WTC11 (cell line): ENCODE data around the gene NARS2. TPM values are rescaled to one million over a fixed set of nuclear protein-coding genes. Genes with fewer than 3 reads are reported as not detected.

Experiments used
- ATAC-seq: fragments of 200-7000 bp; cut with Tn5 transposase; 2 replicates; pipeline ENCODE4 v1.10.0; 2021; ENCODE audit warnings: mild to moderate bottlenecking, moderate library complexity
- CTCF ChIA-PET: fragments of 300-600 bp; sonication (Branson Sonifier 250); formaldehyde crosslinking; loops from one replicate; lab custom pipeline; 2021; ENCODE audit warnings: antibody characterized with exemption; lab: Charles Lee
- POLR2A ChIA-PET: fragments of 350-600 bp; sonication (Branson Sonifier 250); formaldehyde crosslinking; loops from one replicate; lab custom pipeline; 2021; ENCODE audit warnings: antibody characterized with exemption; lab: Charles Lee
- DNase-seq: peaks from one replicate; pipeline ENCODE4 v3.0.0; 2021; ENCODE audit warnings: low spot score
- H3K27ac Mint-ChIP-seq: 2 replicates; pipeline ENCODE4 v1.8.0; 2021; ENCODE audit warnings: mixed read lengths
- H3K27me3 Mint-ChIP-seq: 2 replicates; pipeline ENCODE4 v1.8.0; 2021; ENCODE audit warnings: low read depth, mild to moderate bottlenecking, moderate library complexity, mixed read lengths
- H3K36me3 Mint-ChIP-seq: 2 replicates; pipeline ENCODE4 v1.8.0; 2021; ENCODE audit warnings: mixed read lengths
- H3K4me1 Mint-ChIP-seq: 2 replicates; pipeline ENCODE4 v1.8.0; 2022; ENCODE audit warnings: mixed read lengths
- H3K4me3 Mint-ChIP-seq: 2 replicates; pipeline ENCODE4 v1.8.0; 2021; ENCODE audit warnings: mild to moderate bottlenecking, moderate library complexity, mixed read lengths
- H3K9me3 Mint-ChIP-seq: 2 replicates; pipeline ENCODE4 v1.8.0; 2021; ENCODE audit warnings: mixed read lengths
- EMX1 ChIP-seq: fragments of 250-450 bp; sonication (Bioruptor Pico); IDR thresholded peaks from 2 replicates; pipeline ENCODE4 v1.8.0; 2021; ENCODE audit warnings: mild to moderate bottlenecking
- ESRRA ChIP-seq: sonication (generic); formaldehyde crosslinking; IDR thresholded peaks from 2 replicates; pipeline ENCODE4 v1.8.1; 2022; ENCODE audit warnings: mild to moderate bottlenecking, missing genetic modification reagents, borderline replicate concordance
- GABPB1 ChIP-seq: sonication (generic); formaldehyde crosslinking; IDR thresholded peaks from 2 replicates; pipeline ENCODE4 v1.8.1; 2023; ENCODE audit warnings: mild to moderate bottlenecking, missing genetic modification reagents
- GRHL2 ChIP-seq: fragments of 250-450 bp; sonication (Bioruptor Pico); IDR thresholded peaks from 2 replicates; pipeline ENCODE4 v1.8.0; 2022; ENCODE audit warnings: mild to moderate bottlenecking, moderate library complexity; ENCODE audit not compliant: insufficient replicate concordance, severe bottlenecking
- MYBL2 ChIP-seq: sonication (generic); formaldehyde crosslinking; IDR thresholded peaks from 2 replicates; pipeline ENCODE4 v1.8.1; 2023; ENCODE audit warnings: mild to moderate bottlenecking, moderate library complexity, missing genetic modification reagents
- NFE2L1 ChIP-seq: sonication (generic); formaldehyde crosslinking; IDR thresholded peaks from 2 replicates; pipeline ENCODE4 v1.8.1; 2023; ENCODE audit warnings: missing genetic modification reagents
- NFYB ChIP-seq: sonication (generic); formaldehyde crosslinking; conservative IDR thresholded peaks from 2 replicates; pipeline ENCODE4 v1.8.0; 2022; ENCODE audit warnings: low read depth, missing genetic modification reagents
- TCF7 ChIP-seq: sonication (generic); formaldehyde crosslinking; IDR thresholded peaks from 2 replicates; pipeline ENCODE4 v1.8.0; 2022; ENCODE audit warnings: mild to moderate bottlenecking, low read depth, missing genetic modification reagents, moderate library complexity
- ZNF121 ChIP-seq: sonication (generic); formaldehyde crosslinking; IDR thresholded peaks from 2 replicates; pipeline ENCODE4 v1.8.0; 2023; ENCODE audit warnings: missing genetic modification reagents
- ZNF219 ChIP-seq: sonication (generic); formaldehyde crosslinking; IDR thresholded peaks from 2 replicates; pipeline ENCODE4 v1.8.0; 2023; ENCODE audit warnings: missing genetic modification reagents, mild to moderate bottlenecking, borderline replicate concordance
- ZNF671 ChIP-seq: fragments of 250-450 bp; sonication (Bioruptor Pico); IDR thresholded peaks from 2 replicates; pipeline ENCODE4 v1.8.0; 2021; ENCODE audit warnings: mild to moderate bottlenecking
- total RNA-seq: library from RNA; stranded (reverse); gene quantifications from 3 replicates; pipeline ENCODE4 v1.2.3, GENCODE V29; 2021
- TF ChIP-seq, protein P1 (sequence below): sonication (generic); formaldehyde crosslinking; IDR thresholded peaks from 2 replicates; pipeline ENCODE4 v1.8.1; 2023; ENCODE audit warnings: mild to moderate bottlenecking, missing genetic modification reagents, borderline replicate concordance
- TF ChIP-seq, protein P2 (sequence below): sonication (generic); formaldehyde crosslinking; IDR thresholded peaks from 2 replicates; pipeline ENCODE4 v1.8.1; 2022; ENCODE audit warnings: low read depth, mild to moderate bottlenecking, moderate library complexity, missing genetic modification reagents, borderline replicate concordance
- TF ChIP-seq, protein P3 (sequence below): sonication (generic); formaldehyde crosslinking; IDR thresholded peaks from 2 replicates; pipeline ENCODE4 v1.8.1; 2022; ENCODE audit warnings: low read depth, missing genetic modification reagents, borderline replicate concordance
- TF ChIP-seq, protein P4 (sequence below): fragments of 200-600 bp; IDR thresholded peaks from 2 replicates; pipeline ENCODE4 v1.8.0; 2022; ENCODE audit warnings: antibody characterized with exemption
- TF ChIP-seq, protein P5 (sequence below): sonication (generic); formaldehyde crosslinking; IDR thresholded peaks from 2 replicates; pipeline ENCODE4 v1.8.0; 2023; ENCODE audit warnings: missing genetic modification reagents
- TF ChIP-seq, protein P6 (sequence below): sonication (generic); formaldehyde crosslinking; IDR thresholded peaks from 2 replicates; pipeline ENCODE4 v1.8.0; 2023; ENCODE audit warnings: missing genetic modification reagents, mild to moderate bottlenecking, borderline replicate concordance
- TF ChIP-seq, protein P7 (sequence below): fragments of 250-450 bp; sonication (Bioruptor Pico); IDR thresholded peaks from 2 replicates; pipeline ENCODE4 v1.9.0; 2021; ENCODE audit warnings: moderate library complexity, mild to moderate bottlenecking, inconsistent platforms, borderline replicate concordance
- TF ChIP-seq, protein P8 (sequence below): sonication (generic); formaldehyde crosslinking; IDR thresholded peaks from 2 replicates; pipeline ENCODE4 v1.8.0; 2023; ENCODE audit warnings: mild to moderate bottlenecking, missing genetic modification reagents

Gene NARS2
- total RNA-seq, 1 experiment from 2014 or later: 36.4 TPM

DNA sequence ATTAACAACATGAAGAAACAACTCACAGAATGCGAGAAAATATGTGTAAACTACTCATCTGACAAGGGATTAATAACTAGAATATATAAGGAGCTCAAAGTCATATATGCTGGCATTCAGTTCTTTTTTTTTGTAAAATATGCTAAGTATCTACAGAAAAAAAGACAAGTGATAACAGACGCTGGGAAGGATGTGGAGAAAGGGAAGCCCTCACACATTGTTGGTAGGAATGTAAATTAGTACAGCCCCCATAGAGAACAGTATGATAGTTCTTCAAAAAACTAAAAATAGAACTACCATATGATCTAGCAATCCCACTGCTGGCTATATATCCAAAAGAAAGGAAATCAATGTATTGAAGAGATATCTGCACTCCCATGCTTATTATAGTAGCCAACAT lies 170.9 kb downstream of the NARS2 start (continued):
- TF ChIP-seq ESRRA (CRISPR knock-in tag) (no peak), ZNF671 (CRISPR knock-in tag) (no peak), GRHL2 (CRISPR knock-in tag) (no peak), GABPB1 (CRISPR knock-in tag) (no peak)
- TF ChIP-seq, protein P1, sequence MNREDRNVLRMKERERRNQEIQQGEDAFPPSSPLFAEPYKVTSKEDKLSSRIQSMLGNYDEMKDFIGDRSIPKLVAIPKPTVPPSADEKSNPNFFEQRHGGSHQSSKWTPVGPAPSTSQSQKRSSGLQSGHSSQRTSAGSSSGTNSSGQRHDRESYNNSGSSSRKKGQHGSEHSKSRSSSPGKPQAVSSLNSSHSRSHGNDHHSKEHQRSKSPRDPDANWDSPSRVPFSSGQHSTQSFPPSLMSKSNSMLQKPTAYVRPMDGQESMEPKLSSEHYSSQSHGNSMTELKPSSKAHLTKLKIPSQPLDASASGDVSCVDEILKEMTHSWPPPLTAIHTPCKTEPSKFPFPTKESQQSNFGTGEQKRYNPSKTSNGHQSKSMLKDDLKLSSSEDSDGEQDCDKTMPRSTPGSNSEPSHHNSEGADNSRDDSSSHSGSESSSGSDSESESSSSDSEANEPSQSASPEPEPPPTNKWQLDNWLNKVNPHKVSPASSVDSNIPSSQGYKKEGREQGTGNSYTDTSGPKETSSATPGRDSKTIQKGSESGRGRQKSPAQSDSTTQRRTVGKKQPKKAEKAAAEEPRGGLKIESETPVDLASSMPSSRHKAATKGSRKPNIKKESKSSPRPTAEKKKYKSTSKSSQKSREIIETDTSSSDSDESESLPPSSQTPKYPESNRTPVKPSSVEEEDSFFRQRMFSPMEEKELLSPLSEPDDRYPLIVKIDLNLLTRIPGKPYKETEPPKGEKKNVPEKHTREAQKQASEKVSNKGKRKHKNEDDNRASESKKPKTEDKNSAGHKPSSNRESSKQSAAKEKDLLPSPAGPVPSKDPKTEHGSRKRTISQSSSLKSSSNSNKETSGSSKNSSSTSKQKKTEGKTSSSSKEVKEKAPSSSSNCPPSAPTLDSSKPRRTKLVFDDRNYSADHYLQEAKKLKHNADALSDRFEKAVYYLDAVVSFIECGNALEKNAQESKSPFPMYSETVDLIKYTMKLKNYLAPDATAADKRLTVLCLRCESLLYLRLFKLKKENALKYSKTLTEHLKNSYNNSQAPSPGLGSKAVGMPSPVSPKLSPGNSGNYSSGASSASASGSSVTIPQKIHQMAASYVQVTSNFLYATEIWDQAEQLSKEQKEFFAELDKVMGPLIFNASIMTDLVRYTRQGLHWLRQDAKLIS (CRISPR knock-in tag): no peak
- TF ChIP-seq, protein P2, sequence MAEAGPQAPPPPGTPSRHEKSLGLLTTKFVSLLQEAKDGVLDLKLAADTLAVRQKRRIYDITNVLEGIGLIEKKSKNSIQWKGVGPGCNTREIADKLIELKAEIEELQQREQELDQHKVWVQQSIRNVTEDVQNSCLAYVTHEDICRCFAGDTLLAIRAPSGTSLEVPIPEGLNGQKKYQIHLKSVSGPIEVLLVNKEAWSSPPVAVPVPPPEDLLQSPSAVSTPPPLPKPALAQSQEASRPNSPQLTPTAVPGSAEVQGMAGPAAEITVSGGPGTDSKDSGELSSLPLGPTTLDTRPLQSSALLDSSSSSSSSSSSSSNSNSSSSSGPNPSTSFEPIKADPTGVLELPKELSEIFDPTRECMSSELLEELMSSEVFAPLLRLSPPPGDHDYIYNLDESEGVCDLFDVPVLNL: no peak
- TF ChIP-seq, protein P3, sequence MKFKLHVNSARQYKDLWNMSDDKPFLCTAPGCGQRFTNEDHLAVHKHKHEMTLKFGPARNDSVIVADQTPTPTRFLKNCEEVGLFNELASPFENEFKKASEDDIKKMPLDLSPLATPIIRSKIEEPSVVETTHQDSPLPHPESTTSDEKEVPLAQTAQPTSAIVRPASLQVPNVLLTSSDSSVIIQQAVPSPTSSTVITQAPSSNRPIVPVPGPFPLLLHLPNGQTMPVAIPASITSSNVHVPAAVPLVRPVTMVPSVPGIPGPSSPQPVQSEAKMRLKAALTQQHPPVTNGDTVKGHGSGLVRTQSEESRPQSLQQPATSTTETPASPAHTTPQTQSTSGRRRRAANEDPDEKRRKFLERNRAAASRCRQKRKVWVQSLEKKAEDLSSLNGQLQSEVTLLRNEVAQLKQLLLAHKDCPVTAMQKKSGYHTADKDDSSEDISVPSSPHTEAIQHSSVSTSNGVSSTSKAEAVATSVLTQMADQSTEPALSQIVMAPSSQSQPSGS: no peak
- TF ChIP-seq, protein P4, sequence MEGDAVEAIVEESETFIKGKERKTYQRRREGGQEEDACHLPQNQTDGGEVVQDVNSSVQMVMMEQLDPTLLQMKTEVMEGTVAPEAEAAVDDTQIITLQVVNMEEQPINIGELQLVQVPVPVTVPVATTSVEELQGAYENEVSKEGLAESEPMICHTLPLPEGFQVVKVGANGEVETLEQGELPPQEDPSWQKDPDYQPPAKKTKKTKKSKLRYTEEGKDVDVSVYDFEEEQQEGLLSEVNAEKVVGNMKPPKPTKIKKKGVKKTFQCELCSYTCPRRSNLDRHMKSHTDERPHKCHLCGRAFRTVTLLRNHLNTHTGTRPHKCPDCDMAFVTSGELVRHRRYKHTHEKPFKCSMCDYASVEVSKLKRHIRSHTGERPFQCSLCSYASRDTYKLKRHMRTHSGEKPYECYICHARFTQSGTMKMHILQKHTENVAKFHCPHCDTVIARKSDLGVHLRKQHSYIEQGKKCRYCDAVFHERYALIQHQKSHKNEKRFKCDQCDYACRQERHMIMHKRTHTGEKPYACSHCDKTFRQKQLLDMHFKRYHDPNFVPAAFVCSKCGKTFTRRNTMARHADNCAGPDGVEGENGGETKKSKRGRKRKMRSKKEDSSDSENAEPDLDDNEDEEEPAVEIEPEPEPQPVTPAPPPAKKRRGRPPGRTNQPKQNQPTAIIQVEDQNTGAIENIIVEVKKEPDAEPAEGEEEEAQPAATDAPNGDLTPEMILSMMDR: no peak

DNA sequence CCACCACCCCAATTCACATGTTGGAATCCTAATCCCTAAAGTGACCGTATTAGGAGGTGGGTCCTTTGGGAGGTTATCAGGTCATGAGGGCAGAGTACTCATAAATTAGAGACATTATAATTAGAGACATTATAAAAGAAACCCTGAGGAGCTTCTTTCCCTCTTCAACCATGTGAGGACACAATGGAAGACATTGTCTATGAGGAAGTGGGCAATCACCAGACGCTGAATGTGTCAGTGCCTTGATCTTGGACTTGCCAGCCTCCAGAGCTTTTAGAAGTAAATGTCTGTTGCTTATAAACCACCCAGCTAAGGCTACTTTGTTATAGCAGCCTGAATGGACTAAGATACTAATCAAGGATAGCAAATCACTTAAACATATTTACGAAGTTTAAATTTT lies 171.8 kb downstream of the NARS2 start:
- POLR2A ChIA-PET: interaction anchor here (0.6 kb wide), 1 partner anchor 406 kb away, joined by 3 read pairs; no protein-coding TSS in a partner anchor
- Mint-ChIP-seq H3K4me3 (no peak overlapping the region), H3K4me1 (peaks cover 23% of the 10 kb centered on the region), H3K27ac (no peak overlapping the region), H3K27me3 (peaks cover 33% of the 10 kb centered on the region), H3K9me3 (peaks cover 6% of the 10 kb centered on the region; the same call in 1 of the 2 replicates), H3K36me3 (no peaks in the 10 kb centered on the region)
- no peak for DNase-seq
- CTCF ChIA-PET: no interaction called here
- no peak for ATAC-seq
- TF ChIP-seq EMX1 (CRISPR knock-in tag) (no peak), ZNF121 (no peak), TCF7 (CRISPR knock-in tag) (no peak), NFYB (CRISPR knock-in tag) (no peak), MYBL2 (CRISPR knock-in tag) (no peak), NFE2L1 (no peak), ZNF219 (CRISPR knock-in tag) (no peak)
- TF ChIP-seq, protein P5, sequence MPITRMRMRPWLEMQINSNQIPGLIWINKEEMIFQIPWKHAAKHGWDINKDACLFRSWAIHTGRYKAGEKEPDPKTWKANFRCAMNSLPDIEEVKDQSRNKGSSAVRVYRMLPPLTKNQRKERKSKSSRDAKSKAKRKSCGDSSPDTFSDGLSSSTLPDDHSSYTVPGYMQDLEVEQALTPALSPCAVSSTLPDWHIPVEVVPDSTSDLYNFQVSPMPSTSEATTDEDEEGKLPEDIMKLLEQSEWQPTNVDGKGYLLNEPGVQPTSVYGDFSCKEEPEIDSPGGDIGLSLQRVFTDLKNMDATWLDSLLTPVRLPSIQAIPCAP (CRISPR knock-in tag): no peak
- TF ChIP-seq, protein P6, sequence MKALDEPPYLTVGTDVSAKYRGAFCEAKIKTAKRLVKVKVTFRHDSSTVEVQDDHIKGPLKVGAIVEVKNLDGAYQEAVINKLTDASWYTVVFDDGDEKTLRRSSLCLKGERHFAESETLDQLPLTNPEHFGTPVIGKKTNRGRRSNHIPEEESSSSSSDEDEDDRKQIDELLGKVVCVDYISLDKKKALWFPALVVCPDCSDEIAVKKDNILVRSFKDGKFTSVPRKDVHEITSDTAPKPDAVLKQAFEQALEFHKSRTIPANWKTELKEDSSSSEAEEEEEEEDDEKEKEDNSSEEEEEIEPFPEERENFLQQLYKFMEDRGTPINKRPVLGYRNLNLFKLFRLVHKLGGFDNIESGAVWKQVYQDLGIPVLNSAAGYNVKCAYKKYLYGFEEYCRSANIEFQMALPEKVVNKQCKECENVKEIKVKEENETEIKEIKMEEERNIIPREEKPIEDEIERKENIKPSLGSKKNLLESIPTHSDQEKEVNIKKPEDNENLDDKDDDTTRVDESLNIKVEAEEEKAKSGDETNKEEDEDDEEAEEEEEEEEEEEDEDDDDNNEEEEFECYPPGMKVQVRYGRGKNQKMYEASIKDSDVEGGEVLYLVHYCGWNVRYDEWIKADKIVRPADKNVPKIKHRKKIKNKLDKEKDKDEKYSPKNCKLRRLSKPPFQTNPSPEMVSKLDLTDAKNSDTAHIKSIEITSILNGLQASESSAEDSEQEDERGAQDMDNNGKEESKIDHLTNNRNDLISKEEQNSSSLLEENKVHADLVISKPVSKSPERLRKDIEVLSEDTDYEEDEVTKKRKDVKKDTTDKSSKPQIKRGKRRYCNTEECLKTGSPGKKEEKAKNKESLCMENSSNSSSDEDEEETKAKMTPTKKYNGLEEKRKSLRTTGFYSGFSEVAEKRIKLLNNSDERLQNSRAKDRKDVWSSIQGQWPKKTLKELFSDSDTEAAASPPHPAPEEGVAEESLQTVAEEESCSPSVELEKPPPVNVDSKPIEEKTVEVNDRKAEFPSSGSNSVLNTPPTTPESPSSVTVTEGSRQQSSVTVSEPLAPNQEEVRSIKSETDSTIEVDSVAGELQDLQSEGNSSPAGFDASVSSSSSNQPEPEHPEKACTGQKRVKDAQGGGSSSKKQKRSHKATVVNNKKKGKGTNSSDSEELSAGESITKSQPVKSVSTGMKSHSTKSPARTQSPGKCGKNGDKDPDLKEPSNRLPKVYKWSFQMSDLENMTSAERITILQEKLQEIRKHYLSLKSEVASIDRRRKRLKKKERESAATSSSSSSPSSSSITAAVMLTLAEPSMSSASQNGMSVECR (CRISPR knock-in tag): no peak
- TF ChIP-seq, protein P7, sequence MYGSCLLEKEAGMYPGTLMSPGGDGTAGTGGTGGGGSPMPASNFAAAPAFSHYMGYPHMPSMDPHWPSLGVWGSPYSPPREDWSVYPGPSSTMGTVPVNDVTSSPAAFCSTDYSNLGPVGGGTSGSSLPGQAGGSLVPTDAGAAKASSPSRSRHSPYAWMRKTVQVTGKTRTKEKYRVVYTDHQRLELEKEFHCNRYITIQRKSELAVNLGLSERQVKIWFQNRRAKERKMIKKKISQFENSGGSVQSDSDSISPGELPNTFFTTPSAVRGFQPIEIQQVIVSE (CRISPR knock-in tag): no peak
- TF ChIP-seq, protein P8, sequence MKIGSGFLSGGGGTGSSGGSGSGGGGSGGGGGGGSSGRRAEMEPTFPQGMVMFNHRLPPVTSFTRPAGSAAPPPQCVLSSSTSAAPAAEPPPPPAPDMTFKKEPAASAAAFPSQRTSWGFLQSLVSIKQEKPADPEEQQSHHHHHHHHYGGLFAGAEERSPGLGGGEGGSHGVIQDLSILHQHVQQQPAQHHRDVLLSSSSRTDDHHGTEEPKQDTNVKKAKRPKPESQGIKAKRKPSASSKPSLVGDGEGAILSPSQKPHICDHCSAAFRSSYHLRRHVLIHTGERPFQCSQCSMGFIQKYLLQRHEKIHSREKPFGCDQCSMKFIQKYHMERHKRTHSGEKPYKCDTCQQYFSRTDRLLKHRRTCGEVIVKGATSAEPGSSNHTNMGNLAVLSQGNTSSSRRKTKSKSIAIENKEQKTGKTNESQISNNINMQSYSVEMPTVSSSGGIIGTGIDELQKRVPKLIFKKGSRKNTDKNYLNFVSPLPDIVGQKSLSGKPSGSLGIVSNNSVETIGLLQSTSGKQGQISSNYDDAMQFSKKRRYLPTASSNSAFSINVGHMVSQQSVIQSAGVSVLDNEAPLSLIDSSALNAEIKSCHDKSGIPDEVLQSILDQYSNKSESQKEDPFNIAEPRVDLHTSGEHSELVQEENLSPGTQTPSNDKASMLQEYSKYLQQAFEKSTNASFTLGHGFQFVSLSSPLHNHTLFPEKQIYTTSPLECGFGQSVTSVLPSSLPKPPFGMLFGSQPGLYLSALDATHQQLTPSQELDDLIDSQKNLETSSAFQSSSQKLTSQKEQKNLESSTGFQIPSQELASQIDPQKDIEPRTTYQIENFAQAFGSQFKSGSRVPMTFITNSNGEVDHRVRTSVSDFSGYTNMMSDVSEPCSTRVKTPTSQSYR (CRISPR knock-in tag): no peak
